Sciatic nerve (tissue), 2 donors: Measurements from ENCODE around the gene DAB2IP. TPM values are rescaled to one million over a fixed set of nuclear protein-coding genes. Genes with fewer than 3 reads are reported as not detected.
"Not testable (repeated sequence)": the region's sequence is repeated elsewhere in the genome, so short reads cannot be mapped to it uniquely, and the experiment has no call there.

ENCODE experiments used
- ATAC-seq: fragments of 200-7000 bp; cut with Tn5 transposase; one replicate; pipeline ENCODE4 v1.9.1; 2020; ENCODE audit warnings: mild to moderate bottlenecking, moderate library complexity
- DNase-seq: peaks from one replicate; pipeline ENCODE4 v3.0.0-alpha.2; 2020; ENCODE audit warnings: low spot score
- intact Hi-C: fragments of 100-400 bp; cut with DNase I; formaldehyde crosslinking; loops from one replicate; pipeline ENCODE4 v1.14.2; 2022
- total RNA-seq: library from RNA; stranded (reverse); fragmentation: NEBNext Ultra II Directional; extraction: Animal tissue kit (Norgen Biotek cat#: 25700); gene quantifications from one replicate; pipeline ENCODE4 v1.2.1, GENCODE V29; 2021
- donor health status: DM: no; HTN: no; CAD: no.
- donor health status: DM: no; HTN: no; CAD: no.

Gene DAB2IP
- 70.7 TPM for total RNA-seq

DNA sequence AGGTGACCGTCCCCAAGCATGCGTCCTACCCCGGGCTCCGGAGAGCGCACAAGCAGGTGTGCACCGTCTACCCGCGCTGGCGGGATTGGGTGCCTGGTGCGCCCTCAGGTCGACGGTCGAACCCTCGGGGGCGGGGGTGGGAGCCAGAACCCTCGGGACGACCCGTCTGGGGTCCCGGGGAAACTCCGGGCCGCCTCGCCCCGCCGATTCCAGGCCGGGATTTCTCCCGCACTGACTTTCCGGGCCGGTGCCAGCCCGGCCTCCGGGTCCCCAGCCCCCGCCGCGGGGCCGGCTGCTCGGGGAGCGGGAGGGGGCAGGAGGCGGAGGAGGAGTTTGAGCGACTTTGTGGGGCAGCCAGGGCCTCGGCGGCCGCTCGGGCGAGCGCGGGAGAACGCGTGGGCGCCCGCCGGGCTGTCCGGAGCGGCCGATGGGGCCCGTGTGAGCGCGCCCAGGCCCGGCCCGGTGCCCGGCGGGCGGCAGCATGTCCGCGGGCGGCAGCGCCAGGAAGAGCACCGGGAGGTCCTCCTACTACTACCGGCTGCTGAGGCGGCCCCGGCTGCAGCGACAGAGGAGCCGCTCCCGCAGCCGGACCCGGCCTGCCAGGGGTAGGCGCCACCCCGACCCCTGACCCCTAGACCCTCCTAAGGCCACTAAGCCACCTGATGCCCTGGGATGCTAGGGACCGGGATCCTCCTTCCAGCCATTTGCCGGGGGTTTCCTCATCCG, at the start of gene DAB2IP:
DAB2IP (plus strand) TSS at position 340 of the 726 bp plus-strand sequence; CDS start at position 482, 142 bp downstream.
- ATAC-seq (peak; percentile 79), DNase-seq (no peak)
- intact Hi-C loops = no loop called here

DNA sequence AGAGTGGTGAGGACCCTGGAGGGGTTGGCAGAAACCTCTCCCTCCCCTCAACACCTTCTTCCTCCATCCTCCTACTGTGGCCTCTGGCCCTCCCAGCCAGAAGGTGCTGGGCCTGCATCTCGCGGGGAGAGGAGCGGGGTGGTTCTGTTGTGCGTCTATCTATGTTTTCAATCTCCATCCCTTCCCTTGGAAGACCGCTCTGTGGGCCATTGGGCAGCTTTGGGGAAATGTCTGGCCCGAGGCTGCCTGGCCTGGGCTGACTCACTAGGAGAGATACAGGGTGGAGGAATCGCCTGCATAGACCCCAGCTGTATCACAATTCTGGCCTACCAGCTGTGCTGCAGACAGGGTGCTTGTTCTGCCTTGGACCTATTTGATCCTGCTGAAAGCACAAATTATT, 48.4 kb upstream of the DAB2IP start:
- intact Hi-C loops = loop anchor here (5.0 kb wide), 1 partner anchor 591 kb away; no protein-coding TSS in a partner anchor
- DNase-seq = no peak
- ATAC-seq = no peak

DNA sequence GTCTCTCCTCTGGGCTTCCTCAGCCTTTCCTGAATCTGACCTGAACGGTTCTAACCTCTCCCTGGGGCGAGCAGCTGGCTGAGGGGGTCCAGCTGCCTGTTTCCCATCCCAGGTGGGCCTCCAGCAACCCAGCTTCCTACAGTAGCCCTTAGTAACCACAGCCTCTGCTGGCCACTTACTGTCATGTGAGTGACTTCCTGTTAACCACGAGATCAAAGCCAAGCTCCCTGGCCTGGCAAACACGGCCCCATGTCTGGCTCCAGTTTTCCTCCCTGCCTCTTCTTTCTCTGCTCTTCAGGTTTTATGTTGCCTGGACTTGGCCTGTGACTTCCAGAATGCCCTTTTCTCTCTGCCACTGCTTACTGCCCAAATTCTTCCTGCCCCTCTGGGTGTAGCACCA, 47.2 kb upstream of the DAB2IP start:
- ATAC-seq = peak; percentile 28
- intact Hi-C loops = loop anchor here (5.0 kb wide), 1 partner anchor 592 kb away; no protein-coding TSS in a partner anchor
- no peak for DNase-seq

DNA sequence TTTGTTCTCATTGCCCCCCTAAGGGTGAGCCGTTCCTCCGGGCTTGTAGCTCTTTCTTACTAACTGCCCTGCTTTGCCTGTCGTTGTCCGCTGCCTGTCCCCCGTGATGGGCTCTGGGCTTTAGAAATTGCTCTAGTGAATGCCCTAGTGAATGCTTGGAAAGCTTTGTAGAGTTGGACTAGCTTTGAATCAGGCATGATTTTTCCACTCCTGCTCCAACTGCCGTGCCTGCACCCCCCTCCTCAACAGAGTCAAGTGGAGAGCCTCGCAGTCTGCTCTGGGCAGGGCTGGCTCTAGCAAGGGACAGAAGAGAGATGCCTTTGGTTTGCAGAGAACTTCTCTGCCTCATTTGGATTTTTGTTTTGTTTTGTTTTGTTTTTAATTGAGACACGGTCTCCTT, 46.8 kb upstream of the DAB2IP start:
- intact Hi-C loops = loop anchor here (5.0 kb wide), 1 partner anchor 592 kb away; no protein-coding TSS in a partner anchor
- no peak for ATAC-seq
- no peak for DNase-seq

DNA sequence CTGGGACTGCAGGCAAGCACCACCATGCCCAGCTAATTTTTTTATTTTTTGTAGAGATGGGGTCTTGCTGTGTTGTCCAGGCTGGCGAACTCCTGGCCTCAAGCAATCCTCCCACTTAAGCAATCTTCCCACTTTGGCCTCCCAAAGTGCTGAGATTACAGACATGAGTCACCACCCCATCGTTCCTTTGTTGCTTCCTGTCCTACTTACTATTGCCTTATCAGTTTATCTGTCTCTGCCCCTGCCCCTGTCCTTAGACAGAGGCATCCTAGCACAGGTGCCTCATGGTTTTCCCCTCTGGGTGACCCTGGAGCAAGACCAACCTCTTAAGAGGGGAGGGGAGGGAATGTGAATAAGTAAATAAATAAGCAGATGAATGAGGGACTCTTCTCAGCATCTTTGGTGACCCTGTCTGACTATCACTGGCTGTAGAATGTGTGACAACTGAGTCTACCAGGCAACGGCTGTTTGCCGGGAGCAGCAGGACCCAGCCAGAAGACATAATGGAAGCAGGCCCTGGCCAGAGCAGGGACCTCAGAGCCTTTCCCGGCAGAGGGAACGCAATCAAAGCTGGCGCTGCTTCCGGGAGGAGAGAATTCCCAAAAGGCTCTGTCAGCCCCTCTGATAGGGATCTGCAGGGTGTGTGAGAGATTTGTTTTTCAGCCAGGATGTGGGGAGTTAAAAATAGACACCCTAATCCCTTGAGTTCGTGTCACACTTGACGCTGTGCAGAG, 43.8 kb upstream of the DAB2IP start:
- DNase-seq = no peak
- intact Hi-C loops = no loop called here
- ATAC-seq = no peak

DNA sequence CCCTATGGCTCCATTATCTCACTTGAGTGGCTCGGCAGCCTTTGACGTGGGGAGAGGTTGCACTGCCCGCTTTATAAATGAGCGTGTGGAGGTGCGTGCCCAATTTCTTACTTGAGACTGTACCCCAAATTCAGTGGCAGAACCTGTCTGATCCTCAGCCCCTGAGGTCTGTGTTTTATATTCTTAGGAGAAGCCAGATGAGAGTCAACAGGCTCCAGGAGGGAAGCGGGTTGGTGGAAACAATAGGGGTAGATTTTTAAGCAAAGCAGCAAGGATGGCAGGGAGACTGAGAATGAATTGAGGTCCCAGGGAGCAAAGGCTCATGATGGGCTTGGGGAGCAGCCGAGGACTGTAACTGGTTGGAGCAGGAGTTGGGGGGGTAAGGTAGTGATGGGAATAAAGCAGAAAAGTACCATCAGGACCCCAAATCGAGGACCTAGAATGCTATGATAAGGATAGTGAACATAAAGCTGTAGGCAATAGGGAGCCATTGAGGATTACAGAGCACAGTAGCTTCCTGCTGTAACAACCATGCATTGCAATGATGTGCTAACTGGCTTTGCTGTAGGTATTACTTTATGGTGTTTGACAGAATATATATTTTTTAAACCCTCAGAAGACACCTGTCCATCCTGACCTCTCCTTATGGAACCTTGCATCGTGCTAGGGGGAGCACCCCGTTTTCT, 43.1 kb upstream of the DAB2IP start:
- DNase-seq = no peak
- no peak for ATAC-seq
- intact Hi-C loops = no loop called here

DNA sequence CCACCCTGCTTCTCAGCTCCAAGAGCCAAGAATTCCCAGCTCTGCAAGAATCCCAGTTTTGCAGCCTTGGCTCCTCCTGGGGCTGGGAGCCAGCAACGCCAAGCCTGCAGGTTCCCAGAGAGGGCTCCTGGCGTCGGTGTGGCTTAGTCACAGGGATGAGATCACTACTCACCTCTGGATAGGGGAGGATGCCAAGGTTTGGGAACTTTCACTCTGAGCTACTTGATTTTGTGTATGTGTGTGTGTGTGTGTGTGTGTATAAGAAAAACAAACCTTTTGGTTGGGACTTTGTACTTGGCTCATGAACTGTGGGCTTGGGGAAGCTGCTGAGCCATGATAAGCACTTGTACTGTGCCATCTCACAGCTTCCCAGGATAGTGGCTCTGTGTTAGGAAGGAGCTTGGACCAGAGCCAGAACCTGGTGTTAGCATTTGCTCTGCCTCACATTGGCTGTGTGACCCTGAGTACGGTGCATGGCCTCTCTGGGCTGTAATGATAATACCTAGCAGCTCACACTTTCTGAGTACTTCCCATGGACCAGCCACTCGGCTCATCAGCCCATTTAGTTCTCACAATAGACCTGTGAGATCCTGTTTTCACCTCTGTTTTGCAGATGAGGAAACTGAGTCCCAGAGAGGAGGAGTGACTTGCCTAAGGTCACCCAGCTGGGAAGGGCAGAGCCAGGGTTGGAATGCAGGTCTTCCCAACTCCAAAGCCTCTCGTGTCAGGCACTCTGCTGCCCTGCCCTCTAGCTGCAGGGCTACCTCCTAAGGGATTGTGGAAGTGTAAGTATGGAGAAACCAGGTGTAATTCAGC, 41.4 kb upstream of the DAB2IP start:
- DNase-seq (no peak), ATAC-seq (no peak)
- intact Hi-C loops = no loop called here

DNA sequence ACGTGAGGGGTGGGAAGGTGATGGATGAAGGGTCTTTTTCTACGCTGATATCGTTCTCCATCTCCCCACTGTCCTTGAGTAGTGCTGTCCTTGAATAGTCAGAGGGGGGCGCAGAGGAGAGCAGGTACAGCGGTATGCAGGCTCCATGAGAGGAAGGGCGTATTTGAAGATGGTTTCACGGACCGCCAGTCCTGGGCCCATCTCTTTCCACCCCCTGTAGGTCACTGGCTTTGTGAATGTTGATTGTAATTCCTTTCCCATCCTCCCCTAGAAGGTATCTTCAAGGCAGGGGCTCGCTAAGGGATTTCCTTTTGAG, 40.8 kb upstream of the DAB2IP start:
- ATAC-seq (no peak), DNase-seq (no peak)
- intact Hi-C loops = no loop called here

DNA sequence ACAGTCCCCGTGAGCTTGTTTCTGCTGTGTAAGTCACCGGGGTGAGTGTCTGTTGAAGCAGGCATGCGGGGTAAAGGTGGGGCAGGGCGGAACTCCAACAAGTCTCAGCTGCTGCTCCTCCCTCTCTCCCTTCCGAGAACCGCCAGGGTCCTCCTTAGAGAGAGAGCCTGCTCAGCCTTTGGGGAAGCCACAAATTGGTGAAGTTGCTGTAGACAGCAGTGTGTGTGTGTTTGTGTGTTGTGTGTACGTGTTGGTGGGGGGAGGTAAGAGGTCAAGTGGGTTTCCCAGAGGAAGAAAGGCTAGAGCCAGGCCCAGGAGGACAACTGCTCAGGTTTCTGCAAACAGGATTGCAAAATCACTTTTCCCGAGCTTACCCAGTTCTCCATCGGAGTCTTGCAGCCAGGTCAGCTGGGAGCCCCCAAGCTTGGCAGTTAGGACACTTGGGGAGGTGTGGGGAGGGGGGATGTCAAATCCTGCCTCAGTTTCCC, 38.9 kb upstream of the DAB2IP start:
- no peak for DNase-seq
- ATAC-seq = peak; percentile 40
- intact Hi-C loops = no loop called here

DNA sequence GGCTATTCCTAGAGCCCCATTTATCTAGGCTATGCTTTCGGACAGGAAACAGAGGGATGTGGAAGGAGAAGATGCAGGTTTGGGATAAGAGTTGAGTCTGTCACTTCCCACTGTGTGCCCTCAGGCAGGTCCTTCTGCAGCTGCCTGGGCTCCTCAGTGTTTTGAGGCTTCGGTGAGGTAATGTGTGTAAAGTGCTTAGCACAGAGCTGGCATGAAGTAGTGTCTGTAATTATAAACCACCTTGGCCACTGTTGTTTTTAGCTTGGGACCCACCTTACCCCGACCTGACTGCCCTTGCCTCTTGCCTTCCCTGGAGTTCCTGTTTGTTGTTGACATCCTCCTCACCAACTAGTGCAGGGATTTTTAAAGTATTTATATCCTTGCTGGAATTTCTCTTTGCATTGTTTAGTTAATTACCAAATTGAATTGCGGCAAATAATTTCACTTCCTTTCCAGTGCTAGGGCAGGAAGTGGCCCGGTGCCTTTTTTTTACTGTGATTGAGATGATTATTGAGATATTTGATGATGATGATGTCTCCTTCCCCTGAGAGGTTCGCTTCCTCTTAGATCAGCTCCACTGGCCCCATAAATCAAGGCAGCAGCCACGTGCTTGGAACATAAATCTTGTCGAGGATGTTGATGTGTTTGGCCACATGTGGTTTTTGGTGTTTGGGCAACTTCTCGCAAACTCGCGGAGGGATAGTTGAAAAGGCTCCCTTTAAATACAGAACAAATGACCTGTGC, 38.3 kb upstream of the DAB2IP start:
- intact Hi-C loops = no loop called here
- ATAC-seq (peak; percentile 19), DNase-seq (no peak)

DNA sequence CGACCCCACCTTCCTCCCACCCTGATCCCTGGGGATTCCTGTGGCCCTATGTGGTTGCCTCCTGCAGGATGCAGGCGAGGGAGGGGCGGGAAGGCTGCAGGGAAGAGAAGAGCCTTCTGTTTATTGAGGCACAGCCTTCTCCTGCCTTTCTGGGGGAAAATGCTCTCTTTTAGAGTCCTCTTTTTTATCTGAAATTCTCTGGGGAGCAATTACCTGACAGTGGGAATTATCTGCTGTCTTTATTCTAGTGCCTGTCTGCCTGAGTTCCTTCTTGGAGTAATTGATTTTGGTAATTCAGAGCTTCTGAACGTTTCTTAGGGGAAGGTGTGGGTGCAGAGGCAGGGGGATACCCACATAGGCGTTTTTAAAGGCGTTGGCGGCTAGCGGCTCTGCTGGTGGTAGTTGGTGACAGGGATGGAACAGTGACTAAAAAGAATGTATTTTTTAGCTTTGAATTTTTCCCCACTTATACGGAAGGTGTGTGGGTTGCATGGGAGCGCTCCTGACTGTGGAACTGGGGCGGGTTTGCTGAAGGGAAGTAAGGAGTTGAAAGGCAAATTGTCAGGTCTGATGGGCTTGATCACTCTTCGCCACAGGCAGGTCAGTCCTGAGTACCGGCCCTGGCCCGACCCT, 35.2 kb upstream of the DAB2IP start:
- intact Hi-C loops = no loop called here
- ATAC-seq = no peak
- no peak for DNase-seq

DNA sequence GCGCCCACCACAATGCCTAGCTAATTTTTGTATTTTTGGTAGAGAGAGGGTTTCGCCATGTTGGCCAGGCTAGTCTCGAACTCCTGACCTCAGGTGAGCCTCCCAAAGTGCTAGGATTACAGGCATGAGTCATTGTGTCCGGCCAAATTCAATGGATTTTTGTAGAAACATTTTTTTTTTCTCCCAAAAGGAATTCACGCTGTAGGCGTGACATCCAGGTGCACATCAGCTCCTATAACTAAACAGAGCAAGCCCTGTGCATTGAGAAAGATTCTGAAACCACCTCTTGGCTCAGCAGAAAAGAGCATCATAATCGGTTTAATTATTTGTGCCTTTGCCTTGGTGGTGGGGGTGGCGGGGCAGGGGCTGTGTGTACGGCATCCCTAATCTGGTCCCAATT, 32.9 kb upstream of the DAB2IP start:
- ATAC-seq (no peak), DNase-seq (no peak)
- intact Hi-C loops = no loop called here

DNA sequence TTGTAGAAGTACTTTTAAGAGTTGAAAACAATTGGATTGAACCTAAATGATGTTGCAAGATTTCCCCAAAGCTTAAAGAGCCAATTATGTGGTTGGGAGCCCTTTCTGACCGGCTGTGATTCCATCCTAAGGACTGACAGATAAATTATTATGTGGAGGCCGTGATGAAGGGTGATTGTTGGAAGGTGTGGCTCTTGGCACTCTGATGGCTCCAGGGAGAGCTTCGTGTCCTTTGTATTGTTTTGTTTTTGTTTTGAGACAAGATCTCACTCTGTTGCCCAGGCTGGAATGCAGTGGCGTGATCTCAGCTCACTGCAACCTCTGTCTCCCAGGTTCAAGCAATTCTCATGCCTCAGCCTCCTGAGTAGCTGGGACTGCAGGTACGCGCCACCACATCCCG, 32.5 kb upstream of the DAB2IP start:
- DNase-seq = not testable (repeated sequence)

DNA sequence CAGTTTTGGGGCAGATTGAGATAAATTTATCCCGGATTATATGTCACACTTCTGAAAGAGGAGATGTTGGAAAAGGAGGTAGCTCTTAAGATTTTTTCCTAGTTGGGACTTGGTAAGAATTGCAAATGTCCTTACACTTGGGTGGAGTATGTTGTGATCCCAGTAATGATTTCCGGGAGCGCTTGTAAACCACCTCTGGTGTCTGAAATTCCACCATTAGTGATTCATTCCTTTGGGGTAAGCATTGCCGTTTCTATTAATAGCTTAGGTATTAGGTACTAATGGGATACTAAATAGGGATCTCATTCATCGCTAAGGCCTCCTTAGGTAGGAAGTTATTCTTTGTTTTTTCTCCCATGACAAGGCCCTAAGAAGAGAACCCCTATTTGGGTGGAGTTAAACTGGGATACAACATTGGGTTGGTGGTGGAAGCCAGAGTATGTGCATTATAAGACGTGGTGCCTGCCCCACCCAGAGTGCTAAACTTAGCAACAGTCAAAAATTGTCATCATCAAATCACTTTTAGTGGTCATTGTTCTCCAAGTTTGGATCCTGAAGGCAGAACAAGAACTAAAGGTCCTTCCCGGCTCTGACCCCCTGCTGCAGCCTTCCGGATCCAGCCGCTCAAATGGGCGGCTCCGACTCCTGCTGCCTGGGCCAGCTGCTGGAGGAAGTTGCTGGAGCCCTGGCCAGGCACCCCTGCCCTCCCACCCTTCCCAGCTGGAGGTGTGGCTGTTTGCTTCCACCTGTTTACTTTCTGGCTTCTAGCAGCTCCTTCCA, 31.7 kb upstream of the DAB2IP start:
- intact Hi-C loops = no loop called here
- DNase-seq = no peak
- no peak for ATAC-seq

More for the DNA sequence above, 32.5 kb upstream of the DAB2IP start:
- ATAC-seq, intact Hi-C loops: not testable (repeated sequence)

DNA sequence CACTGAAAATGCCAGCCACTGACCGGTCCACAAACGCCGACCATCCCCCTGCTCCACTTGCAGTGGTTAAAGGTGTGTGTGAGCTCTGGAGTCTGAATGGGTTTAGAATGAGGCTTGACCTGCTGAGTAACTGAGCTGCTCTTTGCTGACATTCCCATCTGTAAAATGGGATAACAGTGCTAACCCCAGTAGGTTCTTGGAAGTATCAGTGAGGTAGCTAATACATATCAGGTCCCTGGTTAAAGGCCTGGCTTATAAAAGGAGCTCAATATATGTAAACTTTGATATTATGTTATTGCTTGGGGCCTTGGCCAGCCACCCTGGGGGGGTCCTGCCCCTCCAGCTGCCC, 31.1 kb upstream of the DAB2IP start:
- intact Hi-C loops = no loop called here
- DNase-seq (no peak), ATAC-seq (no peak)

DNA sequence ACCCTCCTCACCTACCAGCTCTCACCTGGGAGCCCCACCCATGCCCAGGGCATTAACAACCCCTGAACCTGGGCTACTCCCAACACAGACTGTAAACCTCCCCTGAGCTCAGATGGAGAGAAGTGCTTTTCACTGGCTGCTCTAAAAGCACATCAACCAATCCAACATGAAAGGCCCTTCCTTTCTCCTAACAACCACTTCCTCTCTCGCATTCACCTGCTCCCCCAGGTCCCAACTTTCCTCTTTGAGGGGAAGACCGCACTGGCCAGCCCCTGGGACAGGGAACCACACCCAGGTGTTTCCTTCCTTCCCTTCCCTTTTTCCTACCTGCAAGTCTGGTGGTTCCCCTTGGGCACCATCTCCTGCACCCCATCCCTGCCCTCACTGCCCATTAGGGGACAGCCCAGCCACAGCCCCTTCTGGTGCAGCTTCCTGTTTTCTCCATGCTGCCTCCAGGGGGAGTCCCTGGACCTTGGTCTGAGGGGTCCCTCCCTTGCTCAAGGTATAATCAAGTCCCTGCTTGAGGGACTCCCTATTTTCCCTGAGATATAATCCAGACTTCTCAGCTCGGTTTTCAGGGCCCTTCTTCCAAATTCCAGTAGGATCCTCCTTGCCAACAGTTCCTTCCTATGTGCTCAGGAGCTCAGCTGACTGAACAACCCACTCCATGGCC, 30.5 kb upstream of the DAB2IP start:
- no peak for ATAC-seq
- intact Hi-C loops = no loop called here

More for the DNA sequence above, 30.5 kb upstream of the DAB2IP start:
- no peak for DNase-seq
